Large intestine (tissue), 3 donors: Measurements from ENCODE around the gene MEX3C. TPM values are rescaled to one million over a fixed set of nuclear protein-coding genes. Genes with fewer than 3 reads are reported as not detected.

Experiments
- DNase-seq, 2 donors: peaks; one replicate each; pipeline versions ENCODE4 v3.0.0 to v3.0.0-alpha.2; 2013
- H3K27ac ChIP-seq: one replicate; pipeline ENCODE4 v1.5.1; 2013; ENCODE audit warnings: low read length
- H3K27me3 ChIP-seq: 2 replicates; pipeline ENCODE4 v1.6.1; 2013; ENCODE audit warnings: low read length; ENCODE audit not compliant: control insufficient read depth, insufficient read depth
- H3K36me3 ChIP-seq: 2 replicates; pipeline ENCODE4 v1.6.1; 2013; ENCODE audit warnings: low read length; ENCODE audit not compliant: control insufficient read depth, insufficient read depth
- H3K4me1 ChIP-seq: one replicate; pipeline ENCODE4 v1.6.1; 2013; ENCODE audit warnings: low read length; ENCODE audit not compliant: control insufficient read depth, insufficient read depth
- H3K4me3 ChIP-seq: one replicate; pipeline ENCODE4 v1.5.1; 2013; ENCODE audit warnings: low read length
- H3K9me3 ChIP-seq: one replicate; pipeline ENCODE4 v1.6.1; 2013; ENCODE audit warnings: mild to moderate bottlenecking, low read depth, low read length, moderate library complexity; ENCODE audit not compliant: control insufficient read depth
- WGBS: methylation state at CpG from one replicate; pipeline ENCODE4 v1.1.5; 2013; ENCODE audit warnings: low lambda C conversion rate; ENCODE audit not compliant: insufficient coverage; 5-methylcytosine and 5-hydroxymethylcytosine counted together
- polyA plus RNA-seq: library from polyadenylated mRNA; unstranded; fragments of 120-200 nt; gene quantifications from one replicate; pipeline ENCODE4 v1.2.1, GENCODE V29; 2013

The MEX3C gene
- polyA plus RNA-seq, 1 donor, result 35.0 TPM

DNA sequence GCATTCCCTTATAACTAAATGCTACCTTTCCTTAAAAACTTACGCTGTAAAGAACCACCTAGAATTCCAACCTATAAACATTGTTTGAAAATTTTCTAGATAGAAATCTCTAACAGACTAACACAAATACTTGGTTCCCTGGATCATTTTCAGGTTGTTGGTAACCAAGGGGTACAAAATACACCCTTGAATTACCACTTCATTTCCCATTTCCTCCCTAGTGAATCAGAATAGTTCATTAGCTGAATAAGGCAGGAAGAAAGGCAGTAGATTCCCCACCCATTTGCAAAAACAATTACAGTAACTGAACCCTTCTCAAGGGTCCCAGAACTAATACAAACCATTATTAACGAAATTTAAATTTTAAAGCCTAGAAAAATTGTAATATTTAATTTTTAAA lies 5.5 kb downstream of the MEX3C start:
- Histone ChIP-seq H3K4me1 (peaks cover 16% of the 10 kb centered on the region), H3K9me3 (no peaks in the 10 kb centered on the region), H3K4me3 (no peak overlapping the region), H3K27ac (no peak overlapping the region), H3K36me3 (peaks cover 5% of the 10 kb centered on the region), H3K27me3 (no peaks in the 10 kb centered on the region)
- DNase-seq, result no peak
- WGBS, result 90% methylated on average over 2 of the region's 2 CpGs

GRCh38 chr18:51191128-51191717 lies 6.3 kb downstream of the MEX3C start:
- H3K36me3 ChIP-seq, result peaks cover 5% of the 10 kb centered on the region

DNA sequence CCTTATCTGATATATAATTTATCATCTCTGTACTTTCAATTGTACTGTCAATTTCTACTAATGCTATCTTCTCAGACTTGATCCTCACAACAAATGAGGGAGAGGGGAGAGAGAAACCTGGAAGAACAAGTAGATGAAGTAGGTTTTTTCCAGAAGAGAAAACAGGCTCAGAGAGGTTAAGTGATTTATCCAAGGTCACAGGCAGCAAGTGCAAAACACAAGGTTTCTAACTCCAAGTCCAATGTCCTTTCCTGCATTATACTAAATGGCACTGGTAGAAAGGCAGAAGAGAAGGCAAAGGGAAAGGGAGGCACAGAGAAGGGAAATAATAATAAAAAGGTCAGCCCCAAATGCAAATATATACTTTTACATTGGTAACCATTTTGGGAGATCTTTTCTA lies 7.5 kb downstream of the MEX3C start:
- peaks cover 16% of the 10 kb centered on the region for H3K4me1 ChIP-seq
- H3K4me3 ChIP-seq, result no peak overlapping the region
- no peak for DNase-seq

More at GRCh38 chr18:51191128-51191717, 6.3 kb downstream of the MEX3C start:
- DNase-seq, result no peak
- 57% methylated on average over 1 of the region's 4 CpGs for WGBS
- Histone ChIP-seq H3K4me3 (no peak overlapping the region), H3K4me1 (peaks cover 16% of the 10 kb centered on the region), H3K9me3 (no peaks in the 10 kb centered on the region), H3K27ac (no peak overlapping the region), H3K27me3 (no peaks in the 10 kb centered on the region)

DNA sequence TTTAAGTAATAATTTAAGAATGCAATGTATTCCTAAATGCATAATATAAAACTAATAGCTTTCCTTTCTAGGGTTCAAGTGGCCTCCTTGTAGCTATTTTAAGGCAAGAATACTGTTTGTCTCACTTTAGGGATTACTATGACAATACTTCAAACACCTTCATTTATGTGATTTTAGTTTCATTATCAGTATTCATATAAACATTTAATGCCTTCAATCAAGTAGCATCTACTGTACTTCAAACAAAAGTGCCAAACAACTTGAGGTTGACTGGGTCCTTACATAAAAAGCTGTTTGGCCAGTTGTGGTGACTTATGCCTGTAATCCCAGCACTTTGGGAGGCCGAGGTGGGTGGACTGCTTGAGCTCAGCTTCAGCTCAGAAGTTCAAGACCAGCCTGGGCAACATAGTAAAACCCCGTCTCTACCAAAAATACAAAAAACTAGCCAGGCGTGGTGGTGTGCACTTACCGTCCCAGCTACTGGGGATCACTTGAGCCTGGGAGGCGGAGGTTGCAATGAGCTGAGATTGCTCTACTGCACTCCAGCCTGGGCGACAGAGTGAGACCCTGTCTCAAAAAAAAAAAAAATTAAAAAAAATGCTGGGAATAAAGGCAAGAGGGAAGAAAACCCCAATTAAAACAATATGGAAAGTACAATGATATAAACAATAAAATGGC lies 9.3 kb downstream of the MEX3C start:
- H3K4me1 ChIP-seq, result peaks cover 6% of the 10 kb centered on the region
- H3K27me3 ChIP-seq, result no peaks in the 10 kb centered on the region
- whole genome bisulfite sequencing, result 100% methylated on average over 2 of the region's 6 CpGs
- no peak for DNase-seq
- H3K36me3 ChIP-seq, result peaks cover 13% of the 10 kb centered on the region
- no peaks in the 10 kb centered on the region for H3K9me3 ChIP-seq
- no peak overlapping the region for H3K4me3 ChIP-seq
- no peak overlapping the region for H3K27ac ChIP-seq

More for the DNA sequence above, 7.5 kb downstream of the MEX3C start:
- H3K9me3 ChIP-seq, result no peaks in the 10 kb centered on the region
- peaks cover 8% of the 10 kb centered on the region for H3K36me3 ChIP-seq
- no peak overlapping the region for H3K27ac ChIP-seq
- H3K27me3 ChIP-seq, result no peaks in the 10 kb centered on the region

DNA sequence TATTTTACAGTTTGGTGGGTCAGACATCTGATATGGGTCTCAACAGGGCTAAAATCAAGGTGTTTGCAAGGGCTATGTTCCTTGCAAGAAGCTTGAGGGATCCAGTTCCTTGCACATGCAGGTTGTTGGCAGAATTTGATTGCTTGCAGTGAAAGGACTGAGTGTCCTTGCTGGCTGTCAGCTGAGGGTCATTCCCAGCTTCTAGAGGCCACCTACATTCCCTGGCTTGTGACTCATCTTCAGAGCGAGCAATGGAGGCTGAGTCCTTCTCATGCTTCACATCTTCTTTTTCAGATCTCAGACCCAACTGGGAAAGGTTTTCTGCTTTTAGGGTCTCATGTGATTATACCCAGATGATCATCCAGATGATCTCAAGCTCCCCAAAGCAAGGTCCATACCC lies 12.4 kb downstream of the MEX3C start:
- H3K4me3 ChIP-seq, result no peak overlapping the region
- H3K9me3 ChIP-seq, result no peaks in the 10 kb centered on the region
- no peak for DNase-seq
- H3K36me3 ChIP-seq, result peaks cover 11% of the 10 kb centered on the region
- H3K4me1 ChIP-seq, result peaks cover 2% of the 10 kb centered on the region
- no CpG with 5 or more reads among the region's 1 CpG for WGBS
- no peaks in the 10 kb centered on the region for H3K27me3 ChIP-seq
- H3K27ac ChIP-seq, result no peak overlapping the region

GRCh38 chr18:51184091-51184457 lies 13.4 kb downstream of the MEX3C start:
- H3K36me3 ChIP-seq, result peaks cover 9% of the 10 kb centered on the region

DNA sequence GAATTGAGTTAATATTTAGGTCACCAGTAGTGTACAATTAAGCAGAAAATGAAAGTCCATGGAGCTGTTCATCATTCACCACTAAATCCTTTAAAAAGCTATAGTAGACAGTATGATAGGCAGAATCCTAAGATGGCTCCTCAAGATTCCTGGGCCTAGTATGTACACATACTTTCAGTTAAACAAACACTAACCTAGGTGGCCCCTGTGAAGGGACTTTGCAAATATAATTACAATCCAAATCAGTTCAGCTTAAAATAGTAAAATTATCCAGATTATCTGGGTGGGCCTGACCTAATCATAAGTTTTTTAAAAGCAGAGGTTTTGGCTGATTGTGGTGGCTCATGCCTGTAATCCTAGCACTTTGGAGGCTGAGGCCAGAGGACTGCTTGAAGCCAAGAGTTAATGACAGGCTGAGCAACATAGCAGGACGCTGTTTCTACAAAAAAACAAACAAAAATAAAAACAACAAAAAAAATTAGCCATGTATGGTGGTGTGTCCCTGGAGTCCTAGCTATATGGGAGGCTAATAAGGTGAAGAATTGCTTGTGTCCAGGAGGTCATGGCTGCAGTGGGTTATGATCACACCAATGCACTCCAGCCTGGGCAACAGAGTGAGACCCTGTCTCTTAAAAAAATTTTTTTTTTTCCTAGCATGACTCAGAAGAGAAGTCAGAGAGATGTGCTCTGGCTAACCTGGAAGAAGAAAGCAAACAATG lies 13.9 kb downstream of the MEX3C start:
- WGBS, result no CpG with 5 or more reads among the region's 1 CpG
- Histone ChIP-seq H3K36me3 (peaks cover 9% of the 10 kb centered on the region), H3K27ac (no peak overlapping the region), H3K4me3 (no peak overlapping the region), H3K4me1 (no peaks in the 10 kb centered on the region), H3K27me3 (no peaks in the 10 kb centered on the region), H3K9me3 (no peaks in the 10 kb centered on the region)
- DNase-seq, result no peak

More at GRCh38 chr18:51184091-51184457, 13.4 kb downstream of the MEX3C start:
- no peak overlapping the region for H3K27ac ChIP-seq
- DNase-seq, result no peak
- H3K4me3 ChIP-seq, result no peak overlapping the region
- H3K4me1 ChIP-seq, result no peaks in the 10 kb centered on the region
- no peaks in the 10 kb centered on the region for H3K9me3 ChIP-seq
- no peaks in the 10 kb centered on the region for H3K27me3 ChIP-seq
- 80% methylated on average over 1 of the region's 1 CpG for WGBS

DNA sequence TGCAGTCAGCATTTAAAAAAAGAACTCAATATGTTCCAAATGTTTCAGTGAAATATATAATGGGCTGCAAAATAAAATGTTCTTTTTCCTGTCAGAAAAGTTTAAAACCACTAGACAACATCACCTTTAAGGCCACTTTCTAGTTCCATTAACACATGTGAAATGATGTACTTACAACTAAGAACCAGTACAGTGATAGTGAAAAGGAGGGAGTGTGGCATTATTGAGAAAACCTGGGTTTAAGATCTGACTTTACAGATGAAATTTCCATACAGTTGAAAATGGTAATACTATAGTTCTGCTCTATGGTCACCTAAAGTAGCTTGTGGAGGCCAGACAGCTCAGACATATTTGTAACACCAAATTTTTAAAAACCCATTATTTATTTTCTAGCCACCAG lies 14.7 kb downstream of the MEX3C start:
- peaks cover 9% of the 10 kb centered on the region for H3K36me3 ChIP-seq
- H3K27me3 ChIP-seq, result no peaks in the 10 kb centered on the region
- no peaks in the 10 kb centered on the region for H3K9me3 ChIP-seq
- DNase-seq, result no peak
- no peak overlapping the region for H3K4me3 ChIP-seq
- no peak overlapping the region for H3K27ac ChIP-seq
- H3K4me1 ChIP-seq, result no peaks in the 10 kb centered on the region

- DNase-seq, result no peak
- no peak overlapping the region for H3K4me3 ChIP-seq
- no peaks in the 10 kb centered on the region for H3K9me3 ChIP-seq
- peaks cover 17% of the 10 kb centered on the region for H3K36me3 ChIP-seq
- H3K27ac ChIP-seq, result no peak overlapping the region
- no peaks in the 10 kb centered on the region for H3K27me3 ChIP-seq
- WGBS, result 75% methylated on average over 1 of the region's 1 CpG
- H3K4me1 ChIP-seq, result no peaks in the 10 kb centered on the region
Measured at GRCh38 chr18:51171625-51172259, 25.7 kb downstream of the MEX3C start.

DNA sequence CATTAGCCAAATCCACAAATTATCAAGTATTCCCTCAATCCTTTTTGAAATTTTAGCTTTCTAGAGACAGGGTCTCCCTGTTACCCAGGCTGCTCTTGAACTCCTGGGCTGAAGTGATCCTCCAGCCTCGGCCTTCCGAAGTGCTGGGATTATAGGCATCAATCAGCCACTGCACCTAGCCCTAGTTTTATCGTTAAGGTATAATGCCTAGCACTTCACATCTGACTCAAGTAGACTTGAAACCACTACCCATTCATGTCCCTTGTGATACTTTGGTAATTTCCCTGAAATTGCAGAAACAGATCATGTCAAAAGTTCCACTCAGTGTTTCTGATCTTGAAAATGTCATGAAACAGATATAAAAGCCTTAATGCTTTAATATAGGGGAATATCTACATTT lies 26.3 kb downstream of the MEX3C start:
- no peak for DNase-seq
- peaks cover 12% of the 10 kb centered on the region for H3K36me3 ChIP-seq
- H3K9me3 ChIP-seq, result no peaks in the 10 kb centered on the region
- no peak overlapping the region for H3K27ac ChIP-seq
- no CpG with 5 or more reads among the region's 3 CpGs for WGBS
- no peaks in the 10 kb centered on the region for H3K4me1 ChIP-seq
- no peak overlapping the region for H3K4me3 ChIP-seq
- no peaks in the 10 kb centered on the region for H3K27me3 ChIP-seq
